Prostate gland (tissue), 2 donors: Measurements from ENCODE around the gene CEBPE.

Source experiments
- POLR2A ChIP-seq: fragments of 450-650 bp; IDR thresholded peaks from one replicate; pipeline ENCODE4 v1.6.1; 2016; ENCODE audit warnings: antibody characterized with exemption, mild to moderate bottlenecking
- TF ChIP-seq, protein P1 (sequence below), 4 experiments: fragments of 200-600 bp in 2 of 4; fragments of 450-650 bp in 2 of 4; sonication (generic) in 2 of 4; IDR thresholded peaks; 1 replicate in 3 of 4; 2 replicates in 1 of 4; pipeline ENCODE4 v1.5.1; 2016 to 2019; ENCODE audit warnings: antibody characterized with exemption in 4 of 4, mild to moderate bottlenecking in 2 of 4, moderate library complexity in 2 of 4

DNA sequence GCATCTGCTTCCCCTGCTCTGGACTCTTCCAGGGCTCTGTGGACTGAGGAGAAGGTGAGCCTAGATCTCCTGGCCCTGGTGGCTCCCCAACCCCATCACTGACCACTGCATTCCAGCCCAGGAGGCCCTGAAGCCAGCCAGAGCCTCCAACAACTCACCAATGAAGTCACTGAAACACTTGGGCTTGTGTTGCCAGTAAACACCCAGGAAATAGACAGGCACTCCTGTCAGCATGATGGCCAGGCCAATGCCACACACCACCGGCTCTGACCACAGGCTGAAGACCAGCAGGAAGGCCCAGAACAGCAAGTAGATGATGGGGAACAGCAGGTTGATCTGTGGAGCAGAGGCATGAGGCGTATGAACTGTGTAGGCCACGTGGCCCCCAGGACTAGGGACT lies 8.8 kb upstream of the CEBPE start:
- TF ChIP-seq, protein P1, sequence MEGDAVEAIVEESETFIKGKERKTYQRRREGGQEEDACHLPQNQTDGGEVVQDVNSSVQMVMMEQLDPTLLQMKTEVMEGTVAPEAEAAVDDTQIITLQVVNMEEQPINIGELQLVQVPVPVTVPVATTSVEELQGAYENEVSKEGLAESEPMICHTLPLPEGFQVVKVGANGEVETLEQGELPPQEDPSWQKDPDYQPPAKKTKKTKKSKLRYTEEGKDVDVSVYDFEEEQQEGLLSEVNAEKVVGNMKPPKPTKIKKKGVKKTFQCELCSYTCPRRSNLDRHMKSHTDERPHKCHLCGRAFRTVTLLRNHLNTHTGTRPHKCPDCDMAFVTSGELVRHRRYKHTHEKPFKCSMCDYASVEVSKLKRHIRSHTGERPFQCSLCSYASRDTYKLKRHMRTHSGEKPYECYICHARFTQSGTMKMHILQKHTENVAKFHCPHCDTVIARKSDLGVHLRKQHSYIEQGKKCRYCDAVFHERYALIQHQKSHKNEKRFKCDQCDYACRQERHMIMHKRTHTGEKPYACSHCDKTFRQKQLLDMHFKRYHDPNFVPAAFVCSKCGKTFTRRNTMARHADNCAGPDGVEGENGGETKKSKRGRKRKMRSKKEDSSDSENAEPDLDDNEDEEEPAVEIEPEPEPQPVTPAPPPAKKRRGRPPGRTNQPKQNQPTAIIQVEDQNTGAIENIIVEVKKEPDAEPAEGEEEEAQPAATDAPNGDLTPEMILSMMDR (IDR thresholded peaks at IDR 0.05): no peak
- TF ChIP-seq POLR2A: no peak
